HG03060 (cell line): ENCODE results near the gene HOXC4.

ENCODE experiments used
- ATAC-seq: cut with Tn5 transposase; IDR thresholded peaks from one replicate; pipeline ENCODE4 v1.9.1; 2021; ENCODE audit warnings: low read depth, moderate number of reproducible peaks; ENCODE audit not compliant: unreplicated experiment

The HOXC4 gene

GRCh38 chr12:54053751-54054741 lies at the start of gene HOXC4:
TSS of gene HOXC4 (plus strand) at chr12:54053835. CDS start at chr12:54053923, 88 bp downstream.
- no peak for ATAC-seq

GRCh38 chr12:54004063-54004840 lies 49.4 kb upstream of the HOXC4 start:
- ATAC-seq, result no peak

- ATAC-seq, result no peak
Observed at GRCh38 chr12:54004841-54005530, 48.6 kb upstream of the HOXC4 start.

GRCh38 chr12:54005531-54005852 lies 48.1 kb upstream of the HOXC4 start:
- no peak for ATAC-seq

GRCh38 chr12:54005853-54006558 lies 47.6 kb upstream of the HOXC4 start:
- ATAC-seq, result no peak

GRCh38 chr12:54006559-54007220 lies 46.9 kb upstream of the HOXC4 start:
- no peak for ATAC-seq

- ATAC-seq, result no peak
Observed at GRCh38 chr12:54007538-54008259, 45.9 kb upstream of the HOXC4 start.

- ATAC-seq, result no peak
Observed at GRCh38 chr12:54008260-54008552, 45.4 kb upstream of the HOXC4 start.

- ATAC-seq, result no peak
Observed at GRCh38 chr12:54009171-54010052, 44.2 kb upstream of the HOXC4 start.

GRCh38 chr12:54010053-54010971 lies 43.3 kb upstream of the HOXC4 start:
- no peak for ATAC-seq

- no peak for ATAC-seq
Observed at GRCh38 chr12:54010972-54011664, 42.5 kb upstream of the HOXC4 start.

GRCh38 chr12:54011665-54012532 lies 41.7 kb upstream of the HOXC4 start:
- no peak for ATAC-seq

GRCh38 chr12:54012631-54013409 lies 40.8 kb upstream of the HOXC4 start:
- ATAC-seq, result no peak

- no peak for ATAC-seq
Observed at GRCh38 chr12:54014377-54015017, 39.1 kb upstream of the HOXC4 start.
